Choroid plexus epithelial cell (primary cell): Measurements from ENCODE around the gene AQP9.
"Not testable (repeated sequence)": the region's sequence is repeated elsewhere in the genome, so short reads cannot be mapped to it uniquely, and the experiment has no call there.

Source experiments
- DNase-seq: peaks from one replicate; pipeline ENCODE4 v3.0.0-alpha.2; 2010; ENCODE audit warnings: low read depth
- H3K4me3 ChIP-seq: 2 replicates; pipeline ENCODE4 v1.5.1; 2011; ENCODE audit warnings: low read depth, mild to moderate bottlenecking, control low read depth, low read length, moderate library complexity
- CTCF ChIP-seq: conservative IDR thresholded peaks from 2 replicates; pipeline ENCODE4 v1.5.1; 2011; ENCODE audit warnings: low read depth, mild to moderate bottlenecking, control low read depth, inconsistent platforms, low read length, moderate library complexity

Gene AQP9

DNA sequence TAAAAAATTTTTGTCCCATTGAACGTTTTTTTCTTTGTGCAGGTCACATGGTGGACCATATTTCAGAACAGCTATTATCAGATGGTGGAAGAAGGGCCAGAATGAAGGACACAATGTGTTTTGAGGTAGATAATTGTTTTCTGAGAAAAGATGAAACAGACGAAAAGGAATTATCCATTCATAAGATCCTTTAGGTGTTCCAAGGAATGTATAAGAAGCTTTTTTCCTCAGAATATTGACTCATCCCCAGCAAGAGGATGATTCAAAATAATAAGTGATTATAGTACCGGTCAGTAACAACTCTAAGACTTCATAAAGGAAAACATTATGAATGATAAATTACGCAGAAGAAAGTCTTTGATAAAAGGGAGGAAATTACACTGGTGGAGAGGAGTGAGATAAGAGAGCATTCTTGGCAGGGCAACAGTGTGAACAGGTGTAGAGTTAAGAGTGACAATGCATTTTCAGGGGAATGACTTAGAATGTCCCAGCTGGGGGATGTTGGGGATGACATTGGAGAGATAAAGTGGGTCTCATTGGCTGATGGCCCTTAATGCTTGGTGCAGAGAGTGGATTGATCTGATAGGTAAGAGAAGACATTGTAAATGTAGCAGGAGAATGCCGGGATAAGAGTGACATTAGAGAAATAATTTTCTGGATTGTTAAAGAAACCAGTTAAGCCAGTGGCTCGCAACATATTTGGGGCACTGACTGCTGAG is 27.0 kb upstream of the AQP9 start:
- no peak overlapping the region for H3K4me3 ChIP-seq
- TF ChIP-seq CTCF: no peak

DNA sequence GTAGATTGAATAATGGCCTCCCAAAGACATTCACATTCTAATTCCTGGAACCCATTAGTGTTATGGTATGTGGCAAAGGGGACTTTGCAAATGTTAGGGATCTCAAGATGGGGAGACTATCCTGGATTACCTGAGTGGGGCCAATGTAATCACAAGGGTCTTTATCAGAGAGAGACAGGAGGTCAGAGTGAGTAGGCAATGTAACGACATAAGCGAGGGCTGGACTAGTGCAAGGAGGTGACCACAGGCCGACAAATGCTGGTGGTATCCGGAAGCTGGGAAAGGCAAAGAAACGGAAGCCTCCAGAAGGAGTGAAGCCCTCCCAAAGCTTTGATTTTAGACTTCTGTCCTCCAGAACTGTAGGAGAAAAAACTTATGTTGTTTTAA is 26.5 kb upstream of the AQP9 start:
- DNase-seq: no peak
- H3K4me3 ChIP-seq: no peak overlapping the region
- TF ChIP-seq CTCF: no peak

More for the DNA sequence above, 27.0 kb upstream of the AQP9 start:
- DNase-seq: no peak

DNA sequence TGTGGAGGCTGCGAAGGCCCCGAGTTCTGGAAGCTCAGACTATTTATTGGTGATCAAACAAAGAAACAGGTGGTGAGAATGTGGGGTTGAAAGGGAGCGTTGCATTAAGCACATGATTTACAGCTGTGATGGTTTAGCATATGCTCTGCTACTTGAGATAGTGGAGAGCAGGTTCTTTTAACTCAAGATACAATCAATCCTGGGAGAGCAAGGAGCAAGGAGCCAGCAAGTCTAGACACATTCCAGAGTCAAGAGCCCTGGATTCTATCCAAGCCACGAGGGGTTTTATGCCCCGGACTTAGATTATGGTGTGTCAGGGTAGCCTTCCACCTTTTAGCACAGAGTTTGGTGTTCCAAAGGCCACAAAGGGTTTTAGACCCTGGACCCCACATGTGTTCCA is 24.8 kb upstream of the AQP9 start:
- not testable (repeated sequence) for H3K4me3 ChIP-seq, DNase-seq

DNA sequence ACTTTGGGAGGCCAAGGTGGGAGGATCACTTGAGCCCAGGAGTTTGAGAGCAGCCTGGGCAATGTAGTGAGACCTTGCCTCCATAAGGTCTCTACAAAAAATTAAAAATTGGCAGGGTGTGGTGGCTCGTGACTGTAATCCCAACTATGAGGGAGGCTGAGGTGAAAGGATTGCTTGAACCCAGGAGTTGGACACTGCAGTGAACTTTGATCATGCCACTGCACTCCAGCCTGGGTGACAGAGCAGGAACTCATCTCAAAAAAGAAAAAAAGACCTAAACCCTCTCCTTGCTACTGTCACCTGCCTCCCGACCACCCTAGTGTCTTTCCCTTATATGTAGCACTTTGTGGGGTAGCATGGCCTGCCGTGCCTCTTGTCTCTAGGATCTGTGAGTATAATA is 23.8 kb upstream of the AQP9 start:
- TF ChIP-seq CTCF: no peak
- H3K4me3 ChIP-seq: no peak overlapping the region
- DNase-seq: no peak

GRCh38 chr15:58114812-58115211 is 23.4 kb upstream of the AQP9 start:
- TF ChIP-seq CTCF: no peak
- no peak for DNase-seq
- H3K4me3 ChIP-seq: no peak overlapping the region

DNA sequence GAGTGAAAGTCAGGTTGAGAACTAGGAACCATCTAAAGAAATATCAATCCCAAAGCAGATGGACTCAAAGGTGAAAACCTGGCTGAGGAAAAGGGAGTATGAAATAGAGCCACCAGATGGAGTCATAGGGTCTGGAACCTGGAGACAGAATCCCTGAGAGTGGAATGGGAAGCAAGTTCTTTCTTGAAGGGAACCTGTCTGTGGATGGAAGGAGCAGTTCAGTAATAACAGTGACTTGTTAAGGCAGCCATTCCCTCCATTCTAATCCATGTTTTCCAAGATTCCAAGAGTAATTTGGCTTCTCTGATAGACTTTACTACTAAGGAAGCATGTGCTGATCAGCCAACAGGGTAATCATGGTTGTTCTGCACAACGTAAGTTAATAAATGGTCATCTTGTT is 22.5 kb upstream of the AQP9 start:
- DNase-seq: peak; percentile 26
- TF ChIP-seq CTCF: peak; percentile 42
- no peak overlapping the region for H3K4me3 ChIP-seq

DNA sequence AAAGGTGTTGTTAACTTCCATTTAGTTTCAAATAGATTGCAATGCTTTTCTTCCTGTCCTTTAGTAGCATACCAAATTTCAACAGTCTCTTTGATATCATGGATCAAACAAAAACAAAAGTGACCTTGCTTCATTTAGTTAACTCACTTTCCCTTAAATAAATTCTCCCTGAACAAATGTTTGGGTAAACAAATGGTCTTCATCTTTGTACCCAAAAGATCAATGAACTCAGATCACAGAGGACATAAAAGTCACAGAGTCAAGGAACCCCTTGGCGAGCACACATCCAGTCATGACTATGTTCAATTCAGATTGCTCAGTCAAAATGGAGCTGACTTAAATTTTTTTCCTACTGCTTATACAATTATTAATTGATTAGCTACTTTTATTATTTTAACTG is 20.6 kb upstream of the AQP9 start:
- H3K4me3 ChIP-seq: no peak overlapping the region
- TF ChIP-seq CTCF: no peak
- no peak for DNase-seq

- TF ChIP-seq CTCF: no peak
- no peak overlapping the region for H3K4me3 ChIP-seq
- DNase-seq: no peak
Observed at GRCh38 chr15:58118272-58118671, 19.9 kb upstream of the AQP9 start.
